Fibroblast of skin of right quadriceps (primary cell): Measurements from ENCODE around the gene IDH2.

Experiments
- DNase-seq: peaks from one replicate; pipeline ENCODE4 v3.0.0-alpha.2; 2013

Gene IDH2

GRCh38 chr15:90062973-90063769 is 39.1 kb downstream of the IDH2 start:
- no peak for DNase-seq

GRCh38 chr15:90062462-90062932 is 39.8 kb downstream of the IDH2 start:
- DNase-seq: no peak

- DNase-seq: peak; percentile 47
These were observed 40.2 kb downstream of the IDH2 start for GRCh38 chr15:90062023-90062442.

- DNase-seq: no peak
These were observed 41.5 kb downstream of the IDH2 start for GRCh38 chr15:90060797-90061196.

- peak; percentile 29 for DNase-seq
These were observed 42.9 kb downstream of the IDH2 start for GRCh38 chr15:90059208-90059985.

GRCh38 chr15:90058775-90059174 is 43.5 kb downstream of the IDH2 start:
- DNase-seq: no peak

GRCh38 chr15:90058308-90058707 is 44.0 kb downstream of the IDH2 start:
- DNase-seq: no peak

- no peak for DNase-seq
These were observed 45.7 kb downstream of the IDH2 start for GRCh38 chr15:90056529-90056928.

GRCh38 chr15:90055182-90055581 is 47.1 kb downstream of the IDH2 start:
- no peak for DNase-seq

GRCh38 chr15:90054618-90055097 is 47.6 kb downstream of the IDH2 start:
- DNase-seq: no peak

- no peak for DNase-seq
These were observed 48.4 kb downstream of the IDH2 start for GRCh38 chr15:90053685-90054466.

- DNase-seq: no peak
These were observed 50.4 kb downstream of the IDH2 start for GRCh38 chr15:90051874-90052273.

- DNase-seq: no peak
These were observed 52.3 kb downstream of the IDH2 start for GRCh38 chr15:90049666-90050604.

GRCh38 chr15:90049030-90049429 is 53.2 kb downstream of the IDH2 start:
- DNase-seq: no peak

GRCh38 chr15:90047956-90048575 is 54.2 kb downstream of the IDH2 start:
- no peak for DNase-seq

GRCh38 chr15:90046911-90047392 is 55.3 kb downstream of the IDH2 start:
- no peak for DNase-seq

- no peak for DNase-seq
These were observed 56.0 kb downstream of the IDH2 start for GRCh38 chr15:90046289-90046688.

GRCh38 chr15:90044916-90045371 is 57.3 kb downstream of the IDH2 start:
- no peak for DNase-seq

- no peak for DNase-seq
These were observed 58.1 kb downstream of the IDH2 start for GRCh38 chr15:90044191-90044590.

GRCh38 chr15:90043530-90044010 is 58.7 kb downstream of the IDH2 start:
- DNase-seq: no peak
